HCT116 (cell line): ENCODE results near the gene MRPS27. TPM values are rescaled to one million over a fixed set of nuclear protein-coding genes. Genes with fewer than 3 reads are reported as not detected.

ENCODE experiments used
- ATAC-seq: fragments of 200-7000 bp; cut with Tn5 transposase; 2 replicates; pipeline ENCODE4 v1.9.1; 2020; ENCODE audit warnings: mild to moderate bottlenecking, moderate library complexity
- BruUV-seq: library from RNA; stranded (reverse); fragments of 400-500 nt; replicated peaks from 2 replicates; lab custom pipeline; 2021; lab: Mats Ljungman, UMichigan
- CTCF ChIA-PET: fragments of 300-600 bp; sonication (Branson Sonifier 250); formaldehyde crosslinking; loops from one replicate; lab custom pipeline; 2021; ENCODE audit warnings: antibody characterized with exemption; lab: Charles Lee
- POLR2A ChIA-PET: fragments of 300-600, 350-600 bp; sonication (Branson Sonifier 250); formaldehyde crosslinking; loops from one replicate; lab custom pipeline; 2021; ENCODE audit warnings: antibody characterized with exemption; lab: Charles Lee
- RAD21 ChIA-PET, 2 experiments: fragments of 300-600 bp; sonication (Branson Sonifier 250); formaldehyde crosslinking; loops; one replicate each; lab custom pipeline; 2023; ENCODE audit warnings: low total read pairs in 2 of 2; ENCODE audit not compliant: uncharacterized antibody in 2 of 2, unreplicated experiment in 2 of 2, low non-redundant PET in 1 of 2; lab: Charles Lee
- DNase-seq: peaks from one replicate; pipeline ENCODE4 v3.0.0-alpha.2; 2010; ENCODE audit warnings: low read depth, low spot score
- H2AFZ ChIP-seq: fragments of 200-600 bp; shearing (Covaris generic), sonication (generic); 2 replicates; pipeline ENCODE4 v1.6.1; 2017; ENCODE audit warnings: low read depth, mixed run types, mixed read lengths, antibody characterized with exemption, low read length; ENCODE audit not compliant: poor library complexity, severe bottlenecking
- H3K27ac ChIP-seq: 2 replicates; pipeline ENCODE4 v1.5.1; 2012; ENCODE audit warnings: low read depth, low read length
- H3K27me3 ChIP-seq: fragments of 200-600 bp; sonication (generic); 2 replicates; pipeline ENCODE4 v1.6.1; 2016; ENCODE audit warnings: mixed run types, low read length, mixed read lengths; ENCODE audit not compliant: insufficient read depth
- H3K36me3 ChIP-seq, 2 experiments: fragments of 200-500 bp in 1 of 2; fragments of 200-600 bp in 1 of 2; sonication (Bioruptor generic) in 1 of 2; sonication (generic) in 1 of 2; 2 replicates each; pipeline versions ENCODE4 v1.5.1 to v1.6.1; 2014 to 2016; ENCODE audit warnings: low read length in 2 of 2, inconsistent platforms in 1 of 2, mixed read lengths in 1 of 2, mixed run types in 1 of 2; ENCODE audit not compliant: insufficient read depth in 2 of 2, control insufficient read depth in 1 of 2
- H3K4me1 ChIP-seq, 2 experiments: fragments of 200-600 bp in 1 of 2; sonication (generic) in 1 of 2; 2 replicates each; pipeline versions ENCODE4 v1.5.1 to v1.6.1; 2012 to 2017; ENCODE audit warnings: low read length in 2 of 2, inconsistent platforms in 1 of 2, mild to moderate bottlenecking in 1 of 2, mixed read lengths in 1 of 2, mixed run types in 1 of 2, moderate library complexity in 1 of 2; ENCODE audit not compliant: insufficient read depth in 2 of 2, control insufficient read depth in 1 of 2
- H3K4me2 ChIP-seq: fragments of 200-600 bp; sonication (generic); 2 replicates; pipeline ENCODE4 v1.6.1; 2017; ENCODE audit warnings: mixed run types, low read length, mixed read lengths
- H3K4me3 ChIP-seq, 2 experiments: fragments of 200-600 bp in 1 of 2; sonication (generic) in 1 of 2; replicated peaks in 1 of 2; 2 replicates each; pipeline ENCODE4 v1.5.1; 2011 to 2016; ENCODE audit warnings: low read length in 2 of 2, control low read depth in 1 of 2, low read depth in 1 of 2, mild to moderate bottlenecking in 1 of 2, mixed read lengths in 1 of 2, mixed run types in 1 of 2
- H3K79me2 ChIP-seq: fragments of 200-600 bp; sonication (generic); 2 replicates; pipeline ENCODE4 v1.6.1; 2017; ENCODE audit warnings: mild to moderate bottlenecking, mixed run types, low read length, moderate library complexity, mixed read lengths; ENCODE audit not compliant: insufficient read depth
- H3K9ac ChIP-seq: fragments of 200-600 bp; sonication (generic); 2 replicates; pipeline ENCODE4 v1.6.1; 2016; ENCODE audit warnings: low read length, mixed read lengths
- H3K9me2 ChIP-seq: fragments of 200-600 bp; sonication (generic), shearing (Covaris generic); 2 replicates; pipeline ENCODE4 v1.6.1; 2017; ENCODE audit warnings: mixed run types, mild to moderate bottlenecking, moderate library complexity; ENCODE audit not compliant: insufficient read depth
- H3K9me3 ChIP-seq, 2 experiments: fragments of 200-500 bp in 1 of 2; fragments of 200-600 bp in 1 of 2; sonication (Bioruptor generic) in 1 of 2; sonication (generic) in 1 of 2; 2 replicates each; pipeline ENCODE4 v1.6.1; 2014 to 2017; ENCODE audit warnings: low read length in 2 of 2, mixed read lengths in 2 of 2, inconsistent platforms in 1 of 2, low read depth in 1 of 2, mild to moderate bottlenecking in 1 of 2, mixed run types in 1 of 2, moderate library complexity in 1 of 2; ENCODE audit not compliant: control insufficient read depth in 1 of 2, insufficient read depth in 1 of 2
- H4K20me1 ChIP-seq: fragments of 200-600 bp; sonication (generic), shearing (Covaris generic); 2 replicates; pipeline ENCODE4 v1.6.1; 2017; ENCODE audit warnings: mixed run types, mild to moderate bottlenecking, moderate library complexity; ENCODE audit not compliant: insufficient read depth
- ELF1 ChIP-seq: IDR thresholded peaks from 2 replicates; pipeline ENCODE4 v1.6.1; 2012; ENCODE audit warnings: low read depth, borderline replicate concordance
- EZH2 ChIP-seq: fragments of 200-600 bp; sonication (generic); IDR thresholded peaks from 2 replicates; pipeline ENCODE4 v1.6.1; 2017; ENCODE audit warnings: antibody characterized with exemption, mixed run types
- EZH2phosphoT487 ChIP-seq: fragments of 200-600 bp; IDR thresholded peaks from 2 replicates; pipeline ENCODE4 v1.6.1; 2018; ENCODE audit warnings: antibody characterized with exemption, borderline replicate concordance
- FOSL1 ChIP-seq: IDR thresholded peaks from 2 replicates; pipeline ENCODE4 v1.6.1; 2012; ENCODE audit warnings: low read depth
- JUND ChIP-seq: IDR thresholded peaks from 2 replicates; pipeline ENCODE4 v1.6.1; 2012
- POLR2A ChIP-seq: IDR thresholded peaks from 2 replicates; pipeline ENCODE4 v1.7.0; 2011; ENCODE audit warnings: borderline replicate concordance; ENCODE audit not compliant: insufficient read depth, insufficient read length; ENCODE audit errors: extremely low read depth
- POLR2AphosphoS5 ChIP-seq: IDR thresholded peaks from 2 replicates; pipeline ENCODE4 v1.6.1; 2011; ENCODE audit warnings: mild to moderate bottlenecking, low read depth, low read length, moderate library complexity
- RAD21 ChIP-seq: IDR thresholded peaks from 2 replicates; pipeline ENCODE4 v1.6.1; 2012; ENCODE audit warnings: low read depth, mild to moderate bottlenecking
- SIN3A ChIP-seq: IDR thresholded peaks from 2 replicates; pipeline ENCODE4 v1.6.1; 2012; ENCODE audit warnings: low read depth
- SP1 ChIP-seq: IDR thresholded peaks from 2 replicates; pipeline ENCODE4 v1.6.1; 2012; ENCODE audit warnings: low read depth
- SRF ChIP-seq: IDR thresholded peaks from 2 replicates; pipeline ENCODE4 v1.6.1; 2012; ENCODE audit warnings: low read depth
- TCF7L2 ChIP-seq: IDR thresholded peaks from 2 replicates; pipeline ENCODE4 v1.7.0; 2011; ENCODE audit warnings: borderline replicate concordance, inconsistent platforms; ENCODE audit not compliant: insufficient read depth, insufficient read length; ENCODE audit errors: extremely low read depth
- YY1 ChIP-seq: IDR thresholded peaks from 2 replicates; pipeline ENCODE4 v1.6.1; 2011; ENCODE audit warnings: low read length, low read depth, moderate library complexity, mild to moderate bottlenecking; ENCODE audit not compliant: insufficient replicate concordance; ENCODE audit errors: extremely low read depth
- ZFX ChIP-seq: fragments of 450-650 bp; IDR thresholded peaks from 2 replicates; pipeline ENCODE4 v1.6.1; 2017
- intact Hi-C: fragments of 100-400 bp; cut with micrococcal nuclease; formaldehyde crosslinking; loops from 2 replicates; pipeline ENCODE4 v1.10.0; 2022
- total RNA-seq: library from RNA; stranded (reverse); gene quantifications from one replicate; pipeline ENCODE4 v1.2.1, GENCODE V29; 2021; ENCODE audit not compliant: unreplicated experiment

Gene MRPS27
- total RNA-seq, 1 experiment from 2014 or later, result 113 TPM

DNA sequence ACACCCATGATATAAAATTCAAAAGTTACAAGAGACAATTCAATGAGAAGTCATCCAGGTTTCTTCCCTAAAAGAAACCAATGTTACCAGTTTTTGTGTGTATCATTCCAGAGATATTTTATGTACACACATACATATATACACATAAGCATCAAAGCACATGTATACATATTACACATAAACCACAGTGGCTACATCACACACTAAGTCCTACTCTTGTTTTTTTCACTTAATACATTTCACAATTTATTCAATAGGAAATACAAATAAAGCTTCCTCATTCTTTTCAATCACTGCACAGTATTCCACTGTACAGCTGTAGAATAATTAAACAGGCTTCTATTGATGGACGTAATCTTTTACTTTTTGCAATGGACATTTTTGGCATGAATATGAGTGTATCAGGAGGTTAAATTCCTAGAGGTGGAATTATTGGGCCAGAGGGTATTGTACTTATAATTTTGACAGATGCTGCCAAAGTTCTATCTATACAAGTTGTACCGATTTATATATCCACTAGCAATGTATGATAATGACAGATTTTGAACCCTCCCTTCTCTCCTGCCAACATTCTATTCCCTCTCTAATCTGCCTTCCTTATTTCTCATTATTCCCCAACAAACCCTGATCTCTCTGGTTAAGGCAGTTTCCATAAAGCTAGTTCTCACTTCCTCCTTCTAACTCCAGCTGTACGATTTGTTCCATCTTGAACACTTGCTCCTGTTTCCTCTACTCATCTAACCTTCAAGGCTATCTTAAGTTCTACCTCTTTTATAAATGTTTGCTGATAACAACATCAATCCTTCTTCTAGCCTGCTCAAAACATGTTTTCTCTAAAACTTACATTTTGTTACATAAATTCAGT lies 35.2 kb downstream of the MRPS27 start:
- no peak overlapping the region for H3K9ac ChIP-seq
- intact Hi-C loops, result no loop called here
- ChIA-PET RAD21 (no interaction called here), CTCF (no interaction called here), POLR2A (no interaction called here)
- no peak overlapping the region for H3K4me2 ChIP-seq
- H3K9me3 ChIP-seq, result no peaks in the 10 kb centered on the region
- no peak overlapping the region for H3K4me3 ChIP-seq
- ATAC-seq, result no peak
- H3K27ac ChIP-seq, result no peak overlapping the region
- no peak overlapping the region for H2AFZ ChIP-seq
- no peaks in the 10 kb centered on the region for H3K27me3 ChIP-seq
- no peak for DNase-seq
- peaks cover 0 to 5% of the 10 kb centered on the region in 2 experiments; a peak in 1 of 4 replicates for H3K4me1 ChIP-seq
- H3K36me3 ChIP-seq, result peaks cover 0 to 11% of the 10 kb centered on the region in 2 experiments; a peak in 2 of 4 replicates
- no peaks in the 10 kb centered on the region for H3K9me2 ChIP-seq
- no peak for TF ChIP-seq FOSL1
- TF ChIP-seq ZFX, result no peak
- TF ChIP-seq JUND, result no peak
- no peak for TF ChIP-seq ELF1
- TF ChIP-seq SRF, result no peak
- TF ChIP-seq TCF7L2, result no peak
- TF ChIP-seq POLR2AphosphoS5, result no peak
- no peak for TF ChIP-seq POLR2A
- TF ChIP-seq RAD21, result no peak
- TF ChIP-seq SP1, result no peak
- no peak for TF ChIP-seq EZH2
- TF ChIP-seq YY1, result no peak
- no peak for TF ChIP-seq SIN3A
- no peak for TF ChIP-seq EZH2phosphoT487
- 0 out of 2 replicates have a peak, but pooled peaks cover 3% of the 10 kb centered on the region for H4K20me1 ChIP-seq
- peaks cover 28% of the 10 kb centered on the region for H3K79me2 ChIP-seq
- BruUV-seq, result no TSS peak
